Measurements from ENCODE around the gene FNDC4. TPM values are rescaled to one million over a fixed set of nuclear protein-coding genes. Genes with fewer than 3 reads are reported as not detected.

The FNDC4 gene
- total and polyA plus RNA-seq, 10 donors: 2.6 to 10.9 (median 6.8) TPM

DNA sequence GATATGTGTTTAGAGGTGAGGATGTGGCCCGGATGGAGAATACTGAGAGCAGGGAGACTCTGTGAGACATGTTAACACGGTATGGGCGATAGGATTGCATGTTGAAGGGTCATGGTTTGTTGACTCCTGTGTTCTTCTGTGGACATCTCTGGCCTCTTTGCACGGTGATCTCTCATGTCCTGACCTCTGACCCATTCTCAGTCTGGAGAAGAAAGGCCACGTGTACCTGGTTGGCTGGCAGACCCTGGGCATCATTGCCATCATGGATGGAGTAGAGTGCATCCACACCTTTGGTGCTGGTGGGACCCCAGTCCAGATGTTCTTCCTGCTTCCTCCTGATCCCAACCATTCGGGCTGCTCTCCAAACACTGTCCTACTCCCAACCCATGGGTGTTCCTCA is 11.6 kb upstream of the FNDC4 start:
- H3K27ac ChIP-seq: no peak overlapping the region
- no peak for DNase-seq
- 81 to 91% (median 88%) methylated on average over 6 of the region's 6 CpGs for WGBS, 5 donors
- TF ChIP-seq, protein P1, sequence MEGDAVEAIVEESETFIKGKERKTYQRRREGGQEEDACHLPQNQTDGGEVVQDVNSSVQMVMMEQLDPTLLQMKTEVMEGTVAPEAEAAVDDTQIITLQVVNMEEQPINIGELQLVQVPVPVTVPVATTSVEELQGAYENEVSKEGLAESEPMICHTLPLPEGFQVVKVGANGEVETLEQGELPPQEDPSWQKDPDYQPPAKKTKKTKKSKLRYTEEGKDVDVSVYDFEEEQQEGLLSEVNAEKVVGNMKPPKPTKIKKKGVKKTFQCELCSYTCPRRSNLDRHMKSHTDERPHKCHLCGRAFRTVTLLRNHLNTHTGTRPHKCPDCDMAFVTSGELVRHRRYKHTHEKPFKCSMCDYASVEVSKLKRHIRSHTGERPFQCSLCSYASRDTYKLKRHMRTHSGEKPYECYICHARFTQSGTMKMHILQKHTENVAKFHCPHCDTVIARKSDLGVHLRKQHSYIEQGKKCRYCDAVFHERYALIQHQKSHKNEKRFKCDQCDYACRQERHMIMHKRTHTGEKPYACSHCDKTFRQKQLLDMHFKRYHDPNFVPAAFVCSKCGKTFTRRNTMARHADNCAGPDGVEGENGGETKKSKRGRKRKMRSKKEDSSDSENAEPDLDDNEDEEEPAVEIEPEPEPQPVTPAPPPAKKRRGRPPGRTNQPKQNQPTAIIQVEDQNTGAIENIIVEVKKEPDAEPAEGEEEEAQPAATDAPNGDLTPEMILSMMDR (IDR thresholded peaks at IDR 0.05 in 8 of 11, conservative IDR thresholded peaks at IDR 0.05 in 3 of 11): no peak
- TF ChIP-seq POLR2AphosphoS5 (IDR thresholded peaks at IDR 0.05) (no peak), POLR2A (IDR thresholded peaks at IDR 0.05) (no peak)
- H3K4me3 ChIP-seq: no peak overlapping the region
- intact Hi-C loops (cut with DNase I; ENCODE audit: low total_unique reads): no loop called here
- H3K27me3 ChIP-seq (replicated peaks in 1 of 7): peaks cover 0 to 7% (median 0%) of the 10 kb centered on the region in 7 donors
- no peaks in the 10 kb centered on the region for H3K4me1 ChIP-seq
- no peaks in the 10 kb centered on the region for H3K9me3 ChIP-seq
- H3K36me3 ChIP-seq: no peaks in the 10 kb centered on the region

DNA sequence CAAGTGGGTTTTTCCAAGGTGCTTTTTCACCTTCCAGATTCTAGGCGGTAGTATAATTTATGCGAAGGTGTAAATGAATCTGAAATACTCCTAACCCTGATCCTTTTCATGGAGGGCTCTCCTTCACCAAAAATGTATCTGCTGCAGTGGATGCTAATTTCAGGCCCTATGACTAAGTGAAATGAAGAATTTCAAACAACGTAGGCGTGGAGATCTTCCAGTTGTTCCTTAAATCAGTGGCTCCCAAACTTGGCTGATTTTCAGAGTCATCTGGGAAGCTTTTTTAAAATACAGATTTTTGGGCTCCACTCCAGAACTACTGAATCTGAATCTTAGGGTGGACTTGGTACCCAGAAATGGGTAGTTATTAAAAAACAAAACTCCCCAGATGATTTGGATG is 7.1 kb upstream of the FNDC4 start:
- TF ChIP-seq, protein P1 (IDR thresholded peaks at IDR 0.05 in 8 of 11, conservative IDR thresholded peaks at IDR 0.05 in 3 of 11): no peak
- TF ChIP-seq POLR2A (IDR thresholded peaks at IDR 0.05) (no peak), POLR2AphosphoS5 (IDR thresholded peaks at IDR 0.05) (no peak)
- peaks cover 0 to 12% (median 0%) of the 10 kb centered on the region in 7 donors for H3K27me3 ChIP-seq (replicated peaks in 1 of 7)
- DNase-seq: no peak
- peaks cover 0 to 2% (median 0%) of the 10 kb centered on the region in 6 donors for H3K4me1 ChIP-seq
- no peaks in the 10 kb centered on the region for H3K9me3 ChIP-seq
- H3K4me3 ChIP-seq: no peak overlapping the region
- intact Hi-C loops (cut with DNase I; ENCODE audit: low total_unique reads): no loop called here
- H3K27ac ChIP-seq: no peak overlapping the region
- WGBS, 5 donors: 86 to 93% (median 86%) methylated on average over 4 of the region's 4 CpGs
- no peaks in the 10 kb centered on the region for H3K36me3 ChIP-seq

DNA sequence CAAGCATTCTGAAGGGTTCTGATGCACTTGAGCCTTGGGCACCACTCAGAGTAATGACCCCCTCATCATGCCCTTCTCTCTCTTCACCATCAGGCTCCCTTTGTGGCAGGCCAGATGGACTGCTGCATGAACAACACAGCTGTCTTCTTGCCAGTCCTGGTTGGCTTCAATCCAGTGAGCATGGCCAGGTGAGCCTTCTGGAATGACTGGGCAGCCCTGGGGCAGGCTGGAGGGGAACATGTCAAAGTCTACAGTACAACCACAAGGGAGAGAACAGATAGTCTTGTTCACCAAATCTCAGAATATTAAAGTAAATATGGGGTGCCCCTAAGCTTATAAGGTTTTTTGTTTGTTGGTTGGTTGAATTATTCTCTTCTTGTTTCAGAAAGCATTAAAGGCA is 6.0 kb upstream of the FNDC4 start:
- H3K4me3 ChIP-seq: no peak overlapping the region
- no peak for DNase-seq
- H3K4me1 ChIP-seq: peaks cover 0 to 9% (median 4%) of the 10 kb centered on the region in 6 donors

DNA sequence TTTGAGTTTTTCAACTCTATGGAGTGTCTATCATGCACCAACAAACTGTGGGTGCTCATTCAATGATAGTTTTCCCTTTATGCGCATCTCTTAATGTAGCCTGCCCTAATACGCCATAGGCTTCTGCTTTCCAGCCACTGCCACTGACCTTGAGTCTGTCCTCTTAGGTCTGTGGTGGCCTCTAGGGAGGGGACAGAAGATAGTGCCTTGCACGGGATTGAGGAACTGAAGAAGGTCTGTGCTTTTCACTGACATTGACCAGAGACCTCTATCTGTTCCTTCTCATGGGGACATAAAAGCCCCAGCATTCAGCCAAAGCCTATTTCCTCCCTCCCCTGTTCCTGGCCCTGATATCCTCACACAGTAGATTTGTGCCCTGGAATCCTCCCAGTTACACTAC is 4.0 kb upstream of the FNDC4 start:
- TF ChIP-seq, protein P1 (IDR thresholded peaks at IDR 0.05 in 8 of 11, conservative IDR thresholded peaks at IDR 0.05 in 3 of 11): no peak
- intact Hi-C loops (cut with DNase I; ENCODE audit: low total_unique reads): no loop called here
- Histone ChIP-seq H3K27ac (no peak overlapping the region), H3K4me3 (no peak overlapping the region), H3K27me3 (replicated peaks in 1 of 7) (peaks cover 0 to 44% (median 17%) of the 10 kb centered on the region in 7 donors), H3K36me3 (no peaks in the 10 kb centered on the region), H3K4me1 (peaks cover 0 to 30% (median 17%) of the 10 kb centered on the region in 6 donors), H3K9me3 (no peaks in the 10 kb centered on the region)
- no peak for DNase-seq
- 72 to 88% (median 78%) methylated on average over 3 of the region's 3 CpGs for WGBS, 5 donors

More for the DNA sequence above, 6.0 kb upstream of the FNDC4 start:
- Histone ChIP-seq H3K36me3 (no peaks in the 10 kb centered on the region), H3K27me3 (replicated peaks in 1 of 7) (peaks cover 0 to 23% (median 2%) of the 10 kb centered on the region in 7 donors), H3K9me3 (no peaks in the 10 kb centered on the region), H3K27ac (no peak overlapping the region)
- intact Hi-C loops (cut with DNase I; ENCODE audit: low total_unique reads): no loop called here
- TF ChIP-seq POLR2A (IDR thresholded peaks at IDR 0.05) (no peak), POLR2AphosphoS5 (IDR thresholded peaks at IDR 0.05) (no peak)
- TF ChIP-seq, protein P1 (IDR thresholded peaks at IDR 0.05 in 8 of 11, conservative IDR thresholded peaks at IDR 0.05 in 3 of 11): no peak

All from spleen (tissue), 11 donors.